Measurements from ENCODE around the gene GPBAR1. TPM values are rescaled to one million over a fixed set of nuclear protein-coding genes. Genes with fewer than 3 reads are reported as not detected.
A peak's percentile ranks its signal among the peaks of the same experiment; 100 is the strongest.
"Not testable (repeated sequence)": the region's sequence is repeated elsewhere in the genome, so short reads cannot be mapped to it uniquely, and the experiment has no call there.

GPBAR1 gene
- total RNA-seq, 2 donors from 2014 or later, result 1.1 to 1.3 TPM

GRCh38 chr2:218271865-218272530, 11.2 kb downstream of the GPBAR1 start:
- no peak for DNase-seq
- peaks cover 24% of the 10 kb centered on the region for H3K4me1 ChIP-seq
- intact Hi-C loops (cut with DNase I), result no loop called here
- no peak for TF ChIP-seq CTCF (IDR thresholded peaks at IDR 0.05)
- H3K36me3 ChIP-seq, result peaks cover 22% of the 10 kb centered on the region
- peak overlapping the region; percentile 82 for H3K27ac ChIP-seq
- peak overlapping the region; percentile 45 to 95 for H3K9ac ChIP-seq (ENCODE audit: low read depth in 2 of 2, low read length in 2 of 2)
- no peaks in the 10 kb centered on the region for H3K27me3 ChIP-seq
- peak overlapping the region; percentile 81 for H3K4me3 ChIP-seq
- H3K9me3 ChIP-seq, result no peaks in the 10 kb centered on the region

- H3K36me3 ChIP-seq, result peaks cover 25% of the 10 kb centered on the region
- no peaks in the 10 kb centered on the region for H3K27me3 ChIP-seq
- DNase-seq, result peak; percentile 96
- peak overlapping the region; percentile 82 for H3K27ac ChIP-seq
- peak overlapping the region; percentile 45 to 95 for H3K9ac ChIP-seq (ENCODE audit: low read depth in 2 of 2, low read length in 2 of 2)
- no peak overlapping the region for H3K4me3 ChIP-seq
- TF ChIP-seq CTCF (IDR thresholded peaks at IDR 0.05), result peak; percentile 85
- intact Hi-C loops (cut with DNase I), result no loop called here
- H3K9me3 ChIP-seq, result no peaks in the 10 kb centered on the region
- H3K4me1 ChIP-seq, result peaks cover 24% of the 10 kb centered on the region
These were observed 11.9 kb downstream of the GPBAR1 start for GRCh38 chr2:218272531-218273212.

GRCh38 chr2:218273214-218273907, 12.5 kb downstream of the GPBAR1 start:
- H3K27me3 ChIP-seq; DNase-seq; intact Hi-C loops (cut with DNase I); H3K9me3 ChIP-seq; H3K4me3 ChIP-seq: not testable (repeated sequence)
- Histone ChIP-seq H3K9ac (ENCODE audit: low read depth in 2 of 2, low read length in 2 of 2) (peak overlapping the region in 1 of 2 donors; percentile 95), H3K36me3 (peaks cover 27% of the 10 kb centered on the region), H3K27ac (peak overlapping the region; percentile 82), H3K4me1 (peaks cover 24% of the 10 kb centered on the region)

GRCh38 chr2:218273908-218274249, 13.1 kb downstream of the GPBAR1 start:
- Histone ChIP-seq H3K27ac (peak overlapping the region; percentile 82), H3K27me3 (no peaks in the 10 kb centered on the region), H3K9me3 (no peaks in the 10 kb centered on the region), H3K4me1 (peaks cover 24% of the 10 kb centered on the region), H3K4me3 (no peak overlapping the region), H3K9ac (ENCODE audit: low read depth in 2 of 2, low read length in 2 of 2) (peak overlapping the region in 1 of 2 donors; percentile 51), H3K36me3 (peaks cover 32% of the 10 kb centered on the region)
- peak; percentile 74 for DNase-seq
- intact Hi-C loops (cut with DNase I), result no loop called here
- no peak for TF ChIP-seq CTCF (IDR thresholded peaks at IDR 0.05)

GRCh38 chr2:218274586-218274985, 13.8 kb downstream of the GPBAR1 start:
- Histone ChIP-seq H3K27ac (peak overlapping the region; percentile 82), H3K9me3 (no peaks in the 10 kb centered on the region), H3K4me3 (no peak overlapping the region), H3K27me3 (no peaks in the 10 kb centered on the region), H3K9ac (ENCODE audit: low read depth in 2 of 2, low read length in 2 of 2) (peak overlapping the region in 1 of 2 donors; percentile 51), H3K36me3 (peaks cover 40% of the 10 kb centered on the region), H3K4me1 (peaks cover 24% of the 10 kb centered on the region)
- TF ChIP-seq CTCF (IDR thresholded peaks at IDR 0.05), result no peak
- DNase-seq, result no peak
- intact Hi-C loops (cut with DNase I), result no loop called here

Data from colonic mucosa (tissue), 4 donors.